GM21526 (cell line): ENCODE measurements around the gene CLEC12A.
"Not testable (repeated sequence)": the region's sequence is repeated elsewhere in the genome, so short reads cannot be mapped to it uniquely, and the experiment has no call there.

Experiments used
- ATAC-seq: cut with Tn5 transposase; IDR thresholded peaks from one replicate; pipeline ENCODE4 v1.9.1; 2021; ENCODE audit warnings: moderate library complexity; ENCODE audit not compliant: unreplicated experiment, low FRiP score

The CLEC12A gene

GRCh38 chr12:9961901-9962300 is 9.3 kb upstream of the CLEC12A start:
- no peak for ATAC-seq

GRCh38 chr12:9969673-9970072 is 1.5 kb upstream of the CLEC12A start:
- no peak for ATAC-seq

- ATAC-seq: no peak
These were observed 2.7 kb downstream of the CLEC12A start for GRCh38 chr12:9973949-9974348.

- not testable (repeated sequence) for ATAC-seq
These were observed 3.5 kb downstream of the CLEC12A start for GRCh38 chr12:9974731-9975130.

- no peak for ATAC-seq
These were observed 4.4 kb downstream of the CLEC12A start for GRCh38 chr12:9975614-9976013.

GRCh38 chr12:9976626-9977025 is 5.4 kb downstream of the CLEC12A start:
- ATAC-seq: not testable (repeated sequence)

- no peak for ATAC-seq
These were observed 6.7 kb downstream of the CLEC12A start for GRCh38 chr12:9977916-9978315.

- ATAC-seq: no peak
These were observed 8.9 kb downstream of the CLEC12A start for GRCh38 chr12:9980126-9980525.

GRCh38 chr12:9991876-9992275 is 20.7 kb downstream of the CLEC12A start:
- no peak for ATAC-seq

GRCh38 chr12:9992296-9992695 is 21.1 kb downstream of the CLEC12A start:
- ATAC-seq: no peak

- no peak for ATAC-seq
These were observed 27.8 kb downstream of the CLEC12A start, which contains the start of gene CLEC1B for GRCh38 chr12:9999016-9999415. Gene CLEC1B (minus strand): TSS chr12:9999121. CDS start chr12:9999100, 21 bp downstream.

GRCh38 chr12:10001171-10001776 is 30.1 kb downstream of the CLEC12A start:
- no peak for ATAC-seq

GRCh38 chr12:10012630-10013330 is 41.6 kb downstream of the CLEC12A start:
- no peak for ATAC-seq

- ATAC-seq: no peak
These were observed 44.2 kb downstream of the CLEC12A start for GRCh38 chr12:10015450-10015849.

GRCh38 chr12:10016881-10017280 is 45.7 kb downstream of the CLEC12A start:
- ATAC-seq: no peak

GRCh38 chr12:10018386-10018785 is 47.2 kb downstream of the CLEC12A start:
- no peak for ATAC-seq

GRCh38 chr12:10021342-10021741 is 50.1 kb downstream of the CLEC12A start:
- no peak for ATAC-seq

- ATAC-seq: no peak
These were observed 54.0 kb downstream of the CLEC12A start for GRCh38 chr12:10025236-10025635.

- not testable (repeated sequence) for ATAC-seq
These were observed 55.5 kb downstream of the CLEC12A start for GRCh38 chr12:10026666-10027065.

GRCh38 chr12:10027311-10027710 is 56.1 kb downstream of the CLEC12A start:
- no peak for ATAC-seq

GRCh38 chr12:10027721-10028120 is 56.5 kb downstream of the CLEC12A start:
- ATAC-seq: no peak

- ATAC-seq: no peak
These were observed 59.2 kb downstream of the CLEC12A start, which contains the start of gene CLEC9A for GRCh38 chr12:10030446-10030845. Gene CLEC9A (plus strand): TSS chr12:10030682. CDS start chr12:10052688, 22,006 bp downstream.
